HEK293T (cell line): ENCODE data around the gene NEBL.
A peak's percentile ranks its signal among the peaks of the same experiment; 100 is the strongest.

ENCODE experiments used
- ARNT ChIP-seq: fragments of 450-650 bp; IDR thresholded peaks from 2 replicates; pipeline ENCODE4 v1.6.1; 2017; ENCODE audit warnings: mild to moderate bottlenecking
- CTBP1 ChIP-seq: fragments of 450-650 bp; IDR thresholded peaks from 2 replicates; pipeline ENCODE4 v1.6.1; 2016; ENCODE audit warnings: borderline replicate concordance
- FOXA1 ChIP-seq: fragments of 450-650 bp; IDR thresholded peaks from 2 replicates; pipeline ENCODE4 v1.6.1; 2016; ENCODE audit warnings: mild to moderate bottlenecking
- FOXK2 ChIP-seq: fragments of 450-650 bp; IDR thresholded peaks from 2 replicates; pipeline ENCODE4 v1.6.1; 2016; ENCODE audit warnings: mild to moderate bottlenecking
- FOXM1 ChIP-seq: fragments of 450-650 bp; IDR thresholded peaks from 2 replicates; pipeline ENCODE4 v1.6.1; 2017; ENCODE audit warnings: mild to moderate bottlenecking, borderline replicate concordance
- HDGF ChIP-seq: fragments of 450-650 bp; IDR thresholded peaks from 2 replicates; pipeline ENCODE4 v1.6.1; 2017; ENCODE audit warnings: antibody characterized with exemption, borderline replicate concordance
- NFRKB ChIP-seq: fragments of 450-650 bp; IDR thresholded peaks from 2 replicates; pipeline ENCODE4 v1.6.1; 2016; ENCODE audit warnings: mild to moderate bottlenecking, moderate library complexity
- SP1 ChIP-seq: fragments of 450-650 bp; IDR thresholded peaks from 2 replicates; pipeline ENCODE4 v1.6.1; 2017
- SUZ12 ChIP-seq: fragments of 450-650 bp; IDR thresholded peaks from 2 replicates; pipeline ENCODE4 v1.6.1; 2016; ENCODE audit warnings: mild to moderate bottlenecking
- TF ChIP-seq, protein P1 (sequence below): fragments of 450-650 bp; IDR thresholded peaks from 2 replicates; pipeline ENCODE4 v1.6.1; 2016

DNA sequence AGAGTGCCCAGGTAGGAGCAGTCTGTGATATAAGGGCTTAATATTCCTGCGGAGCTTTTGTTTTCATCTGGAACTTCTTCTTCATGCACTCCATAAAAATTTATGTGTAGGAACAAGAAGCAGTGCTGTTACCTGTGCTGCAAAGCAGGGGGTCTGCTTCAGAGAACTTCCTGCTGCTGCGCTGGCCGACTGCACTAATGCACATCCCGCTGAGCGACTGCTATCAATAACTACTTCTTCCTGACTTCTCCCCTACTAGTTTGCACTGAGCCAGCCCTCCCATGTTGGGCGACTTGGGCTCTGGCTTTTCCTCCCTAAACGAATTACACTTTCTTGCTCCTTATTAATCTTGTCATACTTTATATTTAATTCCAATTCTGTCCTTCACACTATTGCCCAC is 150.3 kb downstream of the NEBL start:
- TF ChIP-seq FOXK2 (no peak), NFRKB (no peak), FOXA1 (no peak), SUZ12 (no peak), FOXM1 (no peak), SP1 (no peak), HDGF (no peak), ARNT (no peak), CTBP1 (no peak)
- TF ChIP-seq, protein P1, sequence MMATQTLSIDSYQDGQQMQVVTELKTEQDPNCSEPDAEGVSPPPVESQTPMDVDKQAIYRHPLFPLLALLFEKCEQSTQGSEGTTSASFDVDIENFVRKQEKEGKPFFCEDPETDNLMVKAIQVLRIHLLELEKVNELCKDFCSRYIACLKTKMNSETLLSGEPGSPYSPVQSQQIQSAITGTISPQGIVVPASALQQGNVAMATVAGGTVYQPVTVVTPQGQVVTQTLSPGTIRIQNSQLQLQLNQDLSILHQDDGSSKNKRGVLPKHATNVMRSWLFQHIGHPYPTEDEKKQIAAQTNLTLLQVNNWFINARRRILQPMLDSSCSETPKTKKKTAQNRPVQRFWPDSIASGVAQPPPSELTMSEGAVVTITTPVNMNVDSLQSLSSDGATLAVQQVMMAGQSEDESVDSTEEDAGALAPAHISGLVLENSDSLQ, result 0 out of 2 replicates have a peak, but pooled peaks have one; percentile 25
